ENCODE measurements around the gene BCCIP. TPM values are rescaled to one million over a fixed set of nuclear protein-coding genes. Genes with fewer than 3 reads are reported as not detected.

BCCIP gene
- total and polyA plus RNA-seq, 2 donors from 2014 or later = 46.2 to 71.3 TPM

DNA sequence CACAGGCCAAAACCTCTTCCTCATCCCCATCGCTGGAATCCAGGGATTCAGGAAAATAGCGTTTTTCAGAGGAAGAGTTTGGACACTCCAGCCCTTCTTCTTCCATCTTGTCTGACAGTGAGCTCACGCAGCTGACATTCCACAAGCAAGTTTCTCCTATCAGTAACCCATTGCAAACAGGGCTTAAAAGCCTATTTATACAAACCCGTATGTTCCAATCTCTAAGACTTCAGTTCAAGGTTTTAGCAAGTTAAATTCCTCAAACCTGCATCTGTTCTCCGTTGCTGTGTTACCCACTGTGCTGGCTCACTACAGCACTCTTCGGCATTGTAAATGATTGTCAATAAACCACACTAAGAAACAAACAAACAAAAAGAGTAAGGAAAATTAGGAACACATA, 57.4 kb downstream of the BCCIP start:
- FAIRE-seq (no peak), DNase-seq (no peak)
- Histone ChIP-seq H3K4me1 (ENCODE audit: control insufficient read depth in 2 of 3, insufficient read depth in 2 of 3, low read depth in 1 of 3, low read length in 3 of 3) (no peaks in the 10 kb centered on the region), H3K9ac (ENCODE audit: low read length in 3 of 3) (no peak overlapping the region), H3K9me3 (ENCODE audit: control insufficient read depth in 2 of 3, insufficient read depth in 1 of 3, low read length in 3 of 3) (peaks cover 0 to 10% (median 2%) of the 10 kb centered on the region in 3 donors), H3K27ac (ENCODE audit: low read depth in 2 of 2, low read length in 2 of 2) (no peak overlapping the region), H3K36me3 (ENCODE audit: control insufficient read depth in 2 of 3, insufficient read depth in 3 of 3, low read length in 3 of 3) (peaks cover 0 to 6% (median 0%) of the 10 kb centered on the region in 3 donors), H3K4me3 (ENCODE audit: low read length in 3 of 3) (no peak overlapping the region), H3K27me3 (ENCODE audit: control insufficient read depth, insufficient read depth, low read length) (no peaks in the 10 kb centered on the region)
- intact Hi-C loops (cut with DNase I) = no loop called here
- TF ChIP-seq, protein P1, sequence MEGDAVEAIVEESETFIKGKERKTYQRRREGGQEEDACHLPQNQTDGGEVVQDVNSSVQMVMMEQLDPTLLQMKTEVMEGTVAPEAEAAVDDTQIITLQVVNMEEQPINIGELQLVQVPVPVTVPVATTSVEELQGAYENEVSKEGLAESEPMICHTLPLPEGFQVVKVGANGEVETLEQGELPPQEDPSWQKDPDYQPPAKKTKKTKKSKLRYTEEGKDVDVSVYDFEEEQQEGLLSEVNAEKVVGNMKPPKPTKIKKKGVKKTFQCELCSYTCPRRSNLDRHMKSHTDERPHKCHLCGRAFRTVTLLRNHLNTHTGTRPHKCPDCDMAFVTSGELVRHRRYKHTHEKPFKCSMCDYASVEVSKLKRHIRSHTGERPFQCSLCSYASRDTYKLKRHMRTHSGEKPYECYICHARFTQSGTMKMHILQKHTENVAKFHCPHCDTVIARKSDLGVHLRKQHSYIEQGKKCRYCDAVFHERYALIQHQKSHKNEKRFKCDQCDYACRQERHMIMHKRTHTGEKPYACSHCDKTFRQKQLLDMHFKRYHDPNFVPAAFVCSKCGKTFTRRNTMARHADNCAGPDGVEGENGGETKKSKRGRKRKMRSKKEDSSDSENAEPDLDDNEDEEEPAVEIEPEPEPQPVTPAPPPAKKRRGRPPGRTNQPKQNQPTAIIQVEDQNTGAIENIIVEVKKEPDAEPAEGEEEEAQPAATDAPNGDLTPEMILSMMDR (IDR thresholded peaks at IDR 0.05; ENCODE audit: borderline replicate concordance, extremely low read depth, insufficient read depth) = no peak

DNA sequence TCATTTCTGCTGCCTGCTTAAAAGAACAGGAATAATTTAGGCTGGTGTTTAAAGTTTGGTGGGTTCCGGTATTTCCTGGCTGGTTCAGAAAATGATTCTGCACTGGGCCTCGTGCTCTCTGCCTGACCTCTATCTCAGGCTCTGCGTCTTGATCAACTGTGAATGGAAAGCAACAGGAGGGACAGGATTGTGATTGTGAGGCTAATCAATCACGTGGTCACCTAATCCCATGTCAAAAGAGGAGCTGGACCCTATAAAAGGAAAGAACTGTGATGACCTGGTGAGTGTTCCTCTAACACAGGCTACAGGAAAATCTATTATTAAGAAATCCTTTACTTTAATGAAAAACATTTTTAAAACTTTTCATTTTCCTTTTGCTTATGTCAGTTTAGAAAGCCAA, 57.8 kb downstream of the BCCIP start, which contains the start of gene DHX32:
Gene DHX32 (minus strand): TSS at position 101 of the 400 bp plus-strand sequence. CDS start 468 bp downstream, outside the sequence.
- Histone ChIP-seq H3K4me1 (ENCODE audit: control insufficient read depth in 2 of 3, insufficient read depth in 2 of 3, low read depth in 1 of 3, low read length in 3 of 3) (no peaks in the 10 kb centered on the region), H3K4me3 (ENCODE audit: low read length in 3 of 3) (no peak within 1 kb of the TSS), H3K9ac (ENCODE audit: low read length in 3 of 3) (no peak within 1 kb of the TSS), H3K27ac (ENCODE audit: low read depth in 2 of 2, low read length in 2 of 2) (no peak within 1 kb of the TSS), H3K36me3 (ENCODE audit: control insufficient read depth in 2 of 3, insufficient read depth in 3 of 3, low read length in 3 of 3) (peaks cover 0 to 6% (median 0%) of the 10 kb centered on the region in 3 donors), H3K9me3 (ENCODE audit: control insufficient read depth in 2 of 3, insufficient read depth in 1 of 3, low read length in 3 of 3) (peaks cover 0 to 6% (median 2%) of the 10 kb centered on the region in 3 donors), H3K27me3 (ENCODE audit: control insufficient read depth, insufficient read depth, low read length) (no peaks in the 10 kb centered on the region)
- TF ChIP-seq, protein P1 (IDR thresholded peaks at IDR 0.05; ENCODE audit: borderline replicate concordance, extremely low read depth, insufficient read depth) = no peak
- FAIRE-seq (no peak), DNase-seq (no peak)
- intact Hi-C loops (cut with DNase I) = no loop called here

DNA sequence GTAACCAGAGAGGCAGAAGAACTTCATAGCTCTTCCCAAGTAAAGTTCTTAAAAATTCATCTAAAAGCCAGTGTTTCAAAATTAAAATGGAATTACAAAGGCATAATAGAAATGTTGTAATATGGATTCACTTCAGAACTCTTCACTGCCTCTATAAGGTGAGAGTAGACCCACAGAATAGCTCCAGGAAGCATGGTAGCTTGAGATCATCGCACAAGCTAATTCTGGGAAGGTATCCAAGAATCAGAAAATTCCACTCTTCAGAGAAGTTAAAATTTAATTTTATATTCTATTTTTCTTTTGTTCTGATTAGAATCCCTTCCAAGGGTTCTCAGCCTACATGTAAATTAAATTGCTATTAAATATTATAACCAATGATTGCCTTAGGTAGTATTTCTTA, 59.2 kb downstream of the BCCIP start:
- FAIRE-seq = no peak
- H3K27ac ChIP-seq (ENCODE audit: low read depth in 2 of 2, low read length in 2 of 2) = no peak overlapping the region
- H3K4me3 ChIP-seq (ENCODE audit: low read length in 3 of 3) = no peak overlapping the region
- H3K27me3 ChIP-seq (ENCODE audit: control insufficient read depth, insufficient read depth, low read length) = no peaks in the 10 kb centered on the region
- no peak overlapping the region for H3K9ac ChIP-seq (ENCODE audit: low read length in 3 of 3)
- TF ChIP-seq, protein P1 (IDR thresholded peaks at IDR 0.05; ENCODE audit: borderline replicate concordance, extremely low read depth, insufficient read depth) = no peak
- H3K9me3 ChIP-seq (ENCODE audit: control insufficient read depth in 2 of 3, insufficient read depth in 1 of 3, low read length in 3 of 3) = no peaks in the 10 kb centered on the region
- no peaks in the 10 kb centered on the region for H3K36me3 ChIP-seq (ENCODE audit: control insufficient read depth in 2 of 3, insufficient read depth in 3 of 3, low read length in 3 of 3)
- no peaks in the 10 kb centered on the region for H3K4me1 ChIP-seq (ENCODE audit: control insufficient read depth in 2 of 3, insufficient read depth in 2 of 3, low read depth in 1 of 3, low read length in 3 of 3)
- no peak for DNase-seq
- intact Hi-C loops (cut with DNase I) = no loop called here

DNA sequence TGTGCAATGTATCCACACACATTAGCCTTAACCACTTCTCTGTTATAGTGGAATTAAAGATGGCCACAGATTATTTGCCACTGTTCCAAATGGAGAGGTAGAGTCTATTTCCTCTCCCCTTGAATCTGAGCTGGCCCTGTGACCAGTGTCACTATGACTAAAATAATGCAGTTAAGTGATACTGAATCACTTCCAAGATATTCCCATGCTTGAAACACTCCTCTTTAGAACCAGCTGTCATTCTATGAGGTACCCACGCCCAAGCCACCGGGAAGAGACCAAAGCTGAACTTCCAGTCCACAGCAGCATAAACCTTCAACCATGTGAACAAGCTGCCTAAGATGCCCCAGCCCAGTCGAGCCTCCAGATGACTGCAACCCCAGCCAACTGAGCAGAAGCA, 59.9 kb downstream of the BCCIP start:
- Histone ChIP-seq H3K27ac (ENCODE audit: low read depth in 2 of 2, low read length in 2 of 2) (no peak overlapping the region), H3K36me3 (ENCODE audit: control insufficient read depth in 2 of 3, insufficient read depth in 3 of 3, low read length in 3 of 3) (no peaks in the 10 kb centered on the region), H3K27me3 (ENCODE audit: control insufficient read depth, insufficient read depth, low read length) (no peaks in the 10 kb centered on the region), H3K9ac (ENCODE audit: low read length in 3 of 3) (no peak overlapping the region), H3K9me3 (ENCODE audit: control insufficient read depth in 2 of 3, insufficient read depth in 1 of 3, low read length in 3 of 3) (no peaks in the 10 kb centered on the region), H3K4me1 (ENCODE audit: control insufficient read depth in 2 of 3, insufficient read depth in 2 of 3, low read depth in 1 of 3, low read length in 3 of 3) (no peaks in the 10 kb centered on the region), H3K4me3 (ENCODE audit: low read length in 3 of 3) (no peak overlapping the region)
- TF ChIP-seq, protein P1 (IDR thresholded peaks at IDR 0.05; ENCODE audit: borderline replicate concordance, extremely low read depth, insufficient read depth) = no peak
- DNase-seq (no peak), FAIRE-seq (no peak)
- intact Hi-C loops (cut with DNase I) = no loop called here

Measured in kidney (tissue), 14 donors.